GM12892 (cell line): ENCODE results near the gene STK39.

Experiments
- POLR2A ChIP-seq: IDR thresholded peaks from 2 replicates; pipeline ENCODE4 v1.6.1; 2011; ENCODE audit warnings: low read depth, low read length, control low read depth
- POLR2AphosphoS5 ChIP-seq: IDR thresholded peaks from 2 replicates; pipeline ENCODE4 v1.6.1; 2011; ENCODE audit warnings: low read depth, low read length, control low read depth

DNA sequence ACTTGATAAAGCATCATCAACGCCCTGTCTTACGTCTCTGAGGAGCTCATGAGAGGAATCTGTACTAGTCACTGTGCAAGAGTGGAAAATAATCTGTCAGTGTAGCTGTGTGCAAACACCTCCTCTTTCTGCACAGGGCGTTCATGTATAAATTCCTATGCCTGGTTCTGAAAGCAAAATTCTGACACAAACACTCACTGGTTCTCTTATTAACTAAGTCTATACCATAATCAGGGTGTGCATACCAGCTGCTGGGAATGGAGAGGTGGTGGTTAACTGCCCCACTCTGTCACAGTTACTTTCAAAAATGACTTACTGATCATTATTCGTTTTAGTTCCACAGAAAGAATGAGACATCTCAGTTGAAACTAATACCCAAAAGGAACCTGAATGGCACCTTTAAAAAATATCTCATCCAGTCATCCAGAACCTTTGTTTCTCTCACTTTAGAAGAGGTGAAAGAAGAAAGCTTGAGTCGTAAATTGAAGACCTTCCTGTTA is 35.7 kb downstream of the STK39 start:
- TF ChIP-seq POLR2A: no peak
- no peak for TF ChIP-seq POLR2AphosphoS5
